ENCODE data around the gene SPEF1. TPM values are rescaled to one million over a fixed set of nuclear protein-coding genes. Genes with fewer than 3 reads are reported as not detected.
"Not testable (repeated sequence)": the region's sequence is repeated elsewhere in the genome, so short reads cannot be mapped to it uniquely, and the experiment has no call there.

The SPEF1 gene
- total RNA-seq, 4 donors from 2014 or later: 1.1 to 1.8 TPM; not detected in 2

DNA sequence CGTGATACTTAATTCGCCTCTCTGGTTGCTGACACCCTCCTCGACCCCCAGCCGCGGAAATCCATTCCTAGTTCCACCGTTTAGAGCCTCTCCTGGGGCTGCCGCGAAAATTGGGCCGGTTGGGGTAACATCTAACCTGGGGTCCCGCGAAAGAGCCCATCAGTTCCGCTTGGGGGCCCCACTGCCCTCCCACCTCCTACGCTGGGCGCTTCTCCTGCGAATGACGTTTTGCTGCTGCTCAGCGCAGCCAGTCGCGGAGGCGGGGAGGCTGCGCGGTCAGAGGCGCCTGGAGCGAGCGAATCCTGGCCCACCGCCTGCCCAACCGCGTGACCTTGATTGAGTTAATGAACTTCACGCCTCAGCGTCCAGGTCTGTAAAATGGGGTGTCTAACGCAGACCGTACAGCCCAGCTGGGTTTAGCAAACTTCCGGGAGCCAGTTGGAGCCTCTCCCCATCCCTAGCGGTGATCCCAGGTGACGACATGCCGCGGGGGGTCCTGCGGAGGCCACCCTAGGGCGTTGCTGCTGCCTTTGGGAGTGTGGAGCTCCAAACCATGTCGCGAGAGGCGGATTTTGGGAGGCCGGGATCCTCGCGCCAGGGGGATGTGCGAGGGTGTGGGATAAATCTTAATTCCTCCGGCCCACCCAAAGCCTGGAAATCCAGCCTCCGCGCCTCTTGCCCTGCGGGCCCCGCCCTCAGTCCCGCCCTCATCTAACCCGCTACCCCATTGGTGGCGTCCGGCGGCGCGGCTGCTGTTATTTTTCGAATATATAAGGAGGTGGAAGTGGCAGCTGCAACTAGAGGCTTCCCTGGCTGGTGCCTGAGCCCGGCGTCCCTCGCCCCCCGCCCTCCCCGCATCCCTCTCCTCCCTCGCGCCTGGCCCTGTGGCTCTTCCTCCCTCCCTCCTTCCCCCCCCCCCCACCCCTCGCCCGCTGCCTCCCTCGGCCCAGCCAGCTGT is 14.5 kb upstream of the SPEF1 start, which contains the start of gene CDC25B:
Gene CDC25B (plus strand): TSS at position 800 of the 958 bp plus-strand sequence. CDS start 222 bp downstream, outside the sequence.
- H3K4me1 ChIP-seq: peaks cover 0 to 51% (median 26%) of the 10 kb centered on the region in 4 donors
- TF ChIP-seq EP300 (IDR thresholded peaks at IDR 0.05) (peak; percentile 30 to 92), POLR2A (IDR thresholded peaks at IDR 0.05) (peak in 1 of 2 donors; percentile 78), CTCF (IDR thresholded peaks at IDR 0.05) (peak; percentile 28 to 96 (median 54))
- peak within 1 kb of the TSS; percentile 46 to 67 (median 55) for H3K4me3 ChIP-seq
- H3K9me3 ChIP-seq: no peaks in the 10 kb centered on the region
- peak within 1 kb of the TSS; percentile 91 to 98 (median 96) for H3K27ac ChIP-seq
- peak; percentile 96 for DNase-seq (ENCODE audit: low spot score in 2 of 2)
- 1% methylated on average over 44 to 62 of the region's 69 CpGs for WGBS, 2 donors
- H3K27me3 ChIP-seq: no peaks in the 10 kb centered on the region
- H3K36me3 ChIP-seq: peaks cover 0 to 21% (median 3%) of the 10 kb centered on the region in 3 donors

DNA sequence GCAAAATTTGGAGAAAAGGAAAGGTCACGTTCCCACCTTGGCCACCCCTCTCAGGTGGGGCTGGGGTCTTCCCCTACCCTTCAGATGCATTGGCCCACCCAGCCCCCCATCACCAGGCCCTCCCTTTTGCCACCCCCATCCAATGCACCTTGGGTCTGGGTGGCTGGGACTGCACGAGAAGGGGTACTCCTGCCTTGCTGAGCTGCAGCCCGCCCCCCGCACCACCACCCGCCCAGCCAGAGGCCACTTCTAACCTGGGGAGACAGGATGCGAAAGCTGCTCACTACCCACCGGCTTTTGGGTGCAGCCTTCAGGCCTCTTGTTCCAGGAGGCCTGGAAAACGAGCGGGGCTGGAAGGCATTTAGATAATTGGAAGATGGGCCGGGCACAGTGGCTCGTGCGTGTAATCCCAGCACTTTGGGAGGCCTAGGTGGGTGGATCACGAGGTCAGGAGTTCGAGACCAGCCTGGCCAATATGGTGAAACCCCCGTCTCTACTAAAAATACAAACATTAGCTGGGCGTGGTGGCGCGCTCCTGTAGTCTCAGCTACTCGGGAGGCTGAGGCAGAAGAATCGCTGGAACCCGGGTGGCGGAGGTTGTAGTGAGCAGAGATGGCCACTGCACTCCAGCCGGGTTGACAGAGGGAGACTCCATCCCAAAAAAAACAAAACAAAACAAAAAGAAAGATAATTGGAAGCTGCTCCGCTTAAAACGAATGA is 13.6 kb upstream of the SPEF1 start:
- Histone ChIP-seq H3K4me3 (peak overlapping the region in 3 of 4 donors; percentile 46 to 67 (median 64)), H3K36me3 (peaks cover 0 to 11% (median 3%) of the 10 kb centered on the region in 3 donors), H3K9me3 (no peaks in the 10 kb centered on the region), H3K27ac (peak overlapping the region; percentile 91 to 98 (median 96)), H3K27me3 (no peaks in the 10 kb centered on the region), H3K4me1 (peaks cover 0 to 49% (median 23%) of the 10 kb centered on the region in 4 donors)
- 77 to 84% methylated on average over 25 of the region's 25 CpGs for WGBS, 2 donors
- DNase-seq (ENCODE audit: low spot score in 2 of 2): no peak
- TF ChIP-seq POLR2A (IDR thresholded peaks at IDR 0.05) (no peak), CTCF (IDR thresholded peaks at IDR 0.05) (no peak), EP300 (IDR thresholded peaks at IDR 0.05) (no peak)

GRCh38 chr20:3794168-3794567 is 12.9 kb upstream of the SPEF1 start:
- peaks cover 0 to 42% (median 19%) of the 10 kb centered on the region in 4 donors for H3K4me1 ChIP-seq
- not testable (repeated sequence) for DNase-seq (ENCODE audit: low spot score in 2 of 2); H3K36me3 ChIP-seq; H3K27me3 ChIP-seq; H3K9me3 ChIP-seq; H3K4me3 ChIP-seq
- WGBS, 2 donors: 92 to 94% methylated on average over 1 to 2 of the region's 3 CpGs
- H3K27ac ChIP-seq: peak overlapping the region in 1 of 4 donors; percentile 98

- Histone ChIP-seq H3K4me1 (peaks cover 0 to 38% (median 24%) of the 10 kb centered on the region in 4 donors), H3K27ac (peak overlapping the region in 1 of 4 donors; percentile 63)
- not testable (repeated sequence) for H3K27me3 ChIP-seq; DNase-seq (ENCODE audit: low spot score in 2 of 2); H3K4me3 ChIP-seq; H3K36me3 ChIP-seq; H3K9me3 ChIP-seq
- 94 to 98% methylated on average over 4 of the region's 4 CpGs for WGBS, 2 donors
Observed at GRCh38 chr20:3789201-3789600, 8.0 kb upstream of the SPEF1 start.

DNA sequence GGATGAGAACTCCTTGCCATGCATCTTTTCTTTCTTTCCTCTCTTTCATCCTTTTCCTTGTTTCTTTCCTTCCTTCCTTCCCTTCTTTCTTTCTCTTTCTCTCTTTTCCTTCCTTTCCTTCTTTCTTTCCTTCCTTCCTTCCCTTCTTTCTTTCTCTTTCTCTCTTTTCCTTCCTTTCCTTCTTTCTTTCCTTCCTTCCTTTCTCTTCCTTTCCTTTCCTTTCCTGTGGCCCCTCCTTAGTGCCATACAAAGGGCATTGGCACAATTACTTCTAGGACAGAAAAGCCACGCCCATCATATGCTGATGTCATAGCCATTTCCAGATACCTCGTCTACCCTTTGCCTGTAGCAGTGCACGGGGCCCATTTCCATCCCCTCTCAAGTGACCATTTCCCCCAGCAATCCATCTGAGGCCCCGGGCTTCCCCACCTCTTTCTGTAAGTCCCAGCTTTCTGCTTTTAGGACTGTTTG is 7.5 kb upstream of the SPEF1 start:
- TF ChIP-seq POLR2A (IDR thresholded peaks at IDR 0.05) (no peak), EP300 (IDR thresholded peaks at IDR 0.05) (no peak), CTCF (IDR thresholded peaks at IDR 0.05) (no peak)
- peak overlapping the region in 3 of 4 donors; percentile 17 to 63 (median 18) for H3K27ac ChIP-seq

More for the DNA sequence above, 7.5 kb upstream of the SPEF1 start:
- Histone ChIP-seq H3K4me3 (no peak overlapping the region), H3K36me3 (peaks cover 0 to 12% (median 0%) of the 10 kb centered on the region in 3 donors), H3K9me3 (no peaks in the 10 kb centered on the region), H3K27me3 (no peaks in the 10 kb centered on the region), H3K4me1 (peaks cover 0 to 43% (median 26%) of the 10 kb centered on the region in 4 donors)
- DNase-seq (ENCODE audit: low spot score in 2 of 2): no peak
- 37 to 44% methylated on average over 4 of the region's 4 CpGs for WGBS, 2 donors

All from tibial nerve (tissue), 4 donors.